Epithelial cell of proximal tubule (primary cell): ENCODE measurements around the gene PCMT1. TPM values are rescaled to one million over a fixed set of nuclear protein-coding genes. Genes with fewer than 3 reads are reported as not detected.

Experiments used
- DNase-seq: peaks from one replicate; pipeline ENCODE4 v3.0.0-alpha.2; 2011; ENCODE audit warnings: low read depth
- H3K4me3 ChIP-seq: 2 replicates; pipeline ENCODE4 v1.5.1; 2011; ENCODE audit warnings: low read depth, mild to moderate bottlenecking, low read length
- total RNA-seq: library from RNA; depleted of rRNA; stranded (reverse); fragments of >200 nt; gene quantifications from 2 replicates; pipeline ENCODE4 v1.2.3, GENCODE V29; 2015
- TF ChIP-seq, protein P1 (sequence below): conservative IDR thresholded peaks from 2 replicates; pipeline ENCODE4 v1.5.1; 2012; ENCODE audit warnings: low read depth, mild to moderate bottlenecking, low read length

Gene PCMT1
- total RNA-seq, 1 donor from 2014 or later, result 110 TPM

DNA sequence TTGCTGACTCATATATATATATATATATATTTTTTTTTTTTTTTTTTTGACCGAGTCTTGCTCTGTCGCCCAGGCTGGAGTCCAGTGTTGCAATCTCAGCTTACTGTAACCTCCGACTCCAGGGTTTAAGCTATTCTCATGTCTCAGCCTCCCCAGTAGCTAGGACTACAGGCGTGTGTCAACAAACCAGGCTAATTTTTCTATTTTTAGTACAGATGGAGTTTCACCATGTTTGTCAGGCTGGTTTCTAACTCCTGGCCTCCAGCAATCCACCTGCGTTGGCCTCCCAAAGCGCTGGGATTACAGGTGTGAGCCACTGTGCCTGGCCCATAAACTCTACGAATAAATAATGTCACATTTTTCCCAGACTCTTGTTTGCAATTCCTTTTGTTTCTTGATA, 109.8 kb downstream of the PCMT1 start:
- H3K4me3 ChIP-seq, result no peak overlapping the region
- TF ChIP-seq, protein P1, sequence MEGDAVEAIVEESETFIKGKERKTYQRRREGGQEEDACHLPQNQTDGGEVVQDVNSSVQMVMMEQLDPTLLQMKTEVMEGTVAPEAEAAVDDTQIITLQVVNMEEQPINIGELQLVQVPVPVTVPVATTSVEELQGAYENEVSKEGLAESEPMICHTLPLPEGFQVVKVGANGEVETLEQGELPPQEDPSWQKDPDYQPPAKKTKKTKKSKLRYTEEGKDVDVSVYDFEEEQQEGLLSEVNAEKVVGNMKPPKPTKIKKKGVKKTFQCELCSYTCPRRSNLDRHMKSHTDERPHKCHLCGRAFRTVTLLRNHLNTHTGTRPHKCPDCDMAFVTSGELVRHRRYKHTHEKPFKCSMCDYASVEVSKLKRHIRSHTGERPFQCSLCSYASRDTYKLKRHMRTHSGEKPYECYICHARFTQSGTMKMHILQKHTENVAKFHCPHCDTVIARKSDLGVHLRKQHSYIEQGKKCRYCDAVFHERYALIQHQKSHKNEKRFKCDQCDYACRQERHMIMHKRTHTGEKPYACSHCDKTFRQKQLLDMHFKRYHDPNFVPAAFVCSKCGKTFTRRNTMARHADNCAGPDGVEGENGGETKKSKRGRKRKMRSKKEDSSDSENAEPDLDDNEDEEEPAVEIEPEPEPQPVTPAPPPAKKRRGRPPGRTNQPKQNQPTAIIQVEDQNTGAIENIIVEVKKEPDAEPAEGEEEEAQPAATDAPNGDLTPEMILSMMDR, result no peak
- no peak for DNase-seq

DNA sequence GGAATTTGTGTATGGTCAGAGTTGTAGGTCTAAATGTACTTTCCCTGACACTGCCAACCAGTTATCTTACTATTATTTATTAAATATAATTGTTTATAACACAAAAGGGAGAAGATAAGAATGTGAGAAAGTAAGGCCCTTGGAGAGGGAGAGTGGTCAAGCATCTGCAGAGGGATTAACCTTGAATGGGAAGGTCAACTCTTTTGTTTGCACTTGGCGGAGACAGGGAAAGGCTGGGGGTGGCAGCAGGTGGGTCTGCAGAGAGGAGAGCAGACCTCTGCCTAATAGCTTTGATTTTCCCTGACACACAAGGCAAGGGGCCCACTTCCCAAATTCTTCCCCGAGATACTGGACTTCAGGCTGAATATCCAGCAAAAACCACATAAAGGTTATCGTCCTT, 110.4 kb downstream of the PCMT1 start:
- no peak for DNase-seq
- no peak overlapping the region for H3K4me3 ChIP-seq
- TF ChIP-seq, protein P1, result no peak

DNA sequence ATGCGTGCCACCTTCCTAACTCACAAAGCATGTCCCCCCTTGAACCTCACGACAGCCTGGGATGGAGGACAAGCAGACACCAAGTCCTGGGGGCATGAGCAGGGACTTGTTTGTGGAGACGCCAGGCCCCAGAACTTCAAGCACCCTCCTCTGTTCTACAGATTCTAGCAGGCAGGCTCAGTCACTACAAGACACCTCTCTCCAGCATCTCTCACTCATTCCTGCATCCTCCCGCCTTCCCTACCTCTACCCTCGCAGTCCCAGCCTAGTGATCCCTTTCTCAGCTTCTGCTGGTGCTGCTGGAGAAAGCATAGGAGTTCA, 110.9 kb downstream of the PCMT1 start:
- TF ChIP-seq, protein P1, result no peak
- DNase-seq, result no peak
- no peak overlapping the region for H3K4me3 ChIP-seq

Other genes with a start within 250 kb of the PCMT1 start
- gene PPIL4, start 203.7 kb upstream of the PCMT1 start, total RNA-seq, result 20.9 and 33.0 TPM in 2 replicates
- gene GINM1, start 183.4 kb upstream of the PCMT1 start, total RNA-seq, result 35.3 and 38.0 TPM in 2 replicates
- 16.3 and 17.7 TPM in 2 replicates for gene KATNA1, start 101.0 kb upstream of the PCMT1 start, total RNA-seq
- 10.1 and 11.4 TPM in 2 replicates for gene LATS1, start 31.6 kb upstream of the PCMT1 start, total RNA-seq
- gene NUP43, start 3.2 kb upstream of the PCMT1 start, total RNA-seq, result 29.8 and 31.5 TPM in 2 replicates
- gene LRP11, start 114.6 kb downstream of the PCMT1 start, total RNA-seq, result 41.7 and 54.5 TPM in 2 replicates
- gene RAET1E, start 148.4 kb downstream of the PCMT1 start, total RNA-seq, result not detected in 2 replicates
- 0.43 TPM in 1 of 2 replicates, not detected in the other for gene RAET1G, start 173.4 kb downstream of the PCMT1 start, total RNA-seq
- 5.3 and 16.0 TPM in 2 replicates for gene ULBP2, start 192.3 kb downstream of the PCMT1 start, total RNA-seq
- 0.23 and 0.94 TPM in 2 replicates for gene ULBP1, start 214.2 kb downstream of the PCMT1 start, total RNA-seq